A673 (cell line): ENCODE measurements around the gene TMEM179B.

Experiments
- CTCF ChIP-seq: fragments of 300-800, 200-600 bp; sonication (generic); conservative IDR thresholded peaks from 2 replicates; pipeline ENCODE4 v1.5.1; 2017; ENCODE audit warnings: low read depth, mild to moderate bottlenecking, antibody characterized with exemption, low read length, moderate library complexity, mixed read lengths
- EZH2 ChIP-seq: fragments of 200-600 bp; sonication (generic); IDR thresholded peaks from 2 replicates; pipeline ENCODE4 v1.6.1; 2017; ENCODE audit warnings: borderline replicate concordance, low read depth, mild to moderate bottlenecking, mixed read lengths, antibody characterized with exemption, low read length; ENCODE audit not compliant: poor library complexity, severe bottlenecking

- no peak for TF ChIP-seq CTCF
- TF ChIP-seq EZH2, result no peak
These were observed 2.4 kb downstream of the TMEM179B start for GRCh38 chr11:62789576-62789975.
